ENCODE measurements around the gene ZNF296.

Gene ZNF296

DNA sequence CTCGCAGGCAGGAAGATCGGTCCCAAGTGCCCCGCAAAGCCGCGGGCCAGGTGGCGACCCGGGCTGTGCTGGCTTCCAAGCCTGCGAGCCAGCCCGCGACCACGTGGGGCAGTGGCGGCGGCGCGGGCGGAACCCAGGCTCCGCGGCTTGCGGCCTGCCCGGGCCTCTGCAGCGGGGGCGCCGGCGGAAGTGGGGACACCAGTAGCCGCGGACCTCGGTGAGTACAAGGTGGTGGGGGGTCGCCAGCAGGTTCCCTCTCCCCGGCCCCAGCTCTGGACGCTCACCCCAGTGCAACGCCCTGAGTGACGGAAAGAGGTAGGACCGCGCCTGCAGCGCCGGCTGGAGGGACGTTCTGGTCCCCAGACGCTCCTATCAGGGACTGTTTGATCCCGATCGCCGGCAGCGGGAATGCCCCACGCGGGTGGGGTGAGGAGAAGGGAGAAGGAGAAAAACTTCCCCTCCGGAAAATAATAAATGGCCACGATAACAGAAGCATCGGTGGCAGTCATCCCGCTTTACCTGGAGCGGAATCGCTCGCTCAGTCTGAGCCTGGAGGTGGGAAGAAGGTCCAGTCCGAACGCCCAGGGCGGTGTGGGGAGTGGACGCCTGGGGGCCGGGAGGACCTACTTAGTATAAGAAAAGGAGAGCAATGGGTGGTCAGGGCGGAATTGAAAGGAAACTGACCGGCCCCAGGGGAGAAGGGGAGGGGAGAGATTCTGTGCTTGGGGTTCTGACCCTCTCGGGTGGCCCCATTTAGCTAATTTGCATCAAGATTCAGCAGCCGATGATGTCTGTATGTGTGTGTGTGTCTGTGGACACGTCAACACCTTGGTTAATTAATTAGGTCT is 3.0 kb upstream of the ZNF296 start, which contains the start of gene GEMIN7:
GEMIN7 (plus strand) TSS at position 198 of the 848 bp plus-strand sequence. CDS start 10,855 bp downstream, outside the sequence.
- FAIRE-seq (no peak), DNase-seq (ENCODE audit: insufficient read length, low spot score) (no peak)
- TF ChIP-seq, protein P1, sequence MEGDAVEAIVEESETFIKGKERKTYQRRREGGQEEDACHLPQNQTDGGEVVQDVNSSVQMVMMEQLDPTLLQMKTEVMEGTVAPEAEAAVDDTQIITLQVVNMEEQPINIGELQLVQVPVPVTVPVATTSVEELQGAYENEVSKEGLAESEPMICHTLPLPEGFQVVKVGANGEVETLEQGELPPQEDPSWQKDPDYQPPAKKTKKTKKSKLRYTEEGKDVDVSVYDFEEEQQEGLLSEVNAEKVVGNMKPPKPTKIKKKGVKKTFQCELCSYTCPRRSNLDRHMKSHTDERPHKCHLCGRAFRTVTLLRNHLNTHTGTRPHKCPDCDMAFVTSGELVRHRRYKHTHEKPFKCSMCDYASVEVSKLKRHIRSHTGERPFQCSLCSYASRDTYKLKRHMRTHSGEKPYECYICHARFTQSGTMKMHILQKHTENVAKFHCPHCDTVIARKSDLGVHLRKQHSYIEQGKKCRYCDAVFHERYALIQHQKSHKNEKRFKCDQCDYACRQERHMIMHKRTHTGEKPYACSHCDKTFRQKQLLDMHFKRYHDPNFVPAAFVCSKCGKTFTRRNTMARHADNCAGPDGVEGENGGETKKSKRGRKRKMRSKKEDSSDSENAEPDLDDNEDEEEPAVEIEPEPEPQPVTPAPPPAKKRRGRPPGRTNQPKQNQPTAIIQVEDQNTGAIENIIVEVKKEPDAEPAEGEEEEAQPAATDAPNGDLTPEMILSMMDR (IDR thresholded peaks at IDR 0.05; ENCODE audit: insufficient read depth, missing control alignments) = no peak

DNA sequence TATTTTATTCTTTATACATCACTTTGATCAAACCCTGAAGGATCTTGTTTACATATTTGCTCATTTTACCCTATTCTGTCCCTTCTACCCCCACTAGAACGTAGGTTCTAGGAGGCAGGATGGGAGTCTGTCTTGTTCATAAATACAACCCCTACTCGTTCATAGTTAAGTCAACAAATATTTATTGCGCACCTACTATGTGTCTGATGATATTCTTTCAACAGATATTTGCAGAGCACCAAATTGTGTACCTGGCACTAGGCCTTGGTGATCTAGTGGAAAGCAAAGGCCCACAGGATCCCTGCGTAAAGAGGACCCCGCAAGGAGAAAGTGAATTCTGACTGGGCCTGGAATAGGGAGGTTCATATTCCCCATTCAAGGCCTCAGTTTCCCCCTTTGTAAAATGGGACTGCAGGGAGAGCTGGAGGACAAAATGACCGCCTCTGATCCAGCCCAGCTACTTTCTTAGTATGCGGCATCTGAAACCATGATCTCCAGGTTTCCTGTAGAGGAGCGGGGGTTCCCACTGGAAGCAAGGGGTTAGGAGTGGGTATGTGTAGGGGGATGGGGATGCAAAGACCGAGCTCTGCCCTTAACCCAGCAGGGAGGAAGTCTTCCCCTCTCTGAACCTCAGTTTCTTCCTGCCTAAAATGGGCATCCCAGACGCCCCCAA is 2.2 kb upstream of the ZNF296 start:
- TF ChIP-seq, protein P1 (IDR thresholded peaks at IDR 0.05; ENCODE audit: insufficient read depth, missing control alignments) = no peak
- FAIRE-seq = no peak
- DNase-seq (ENCODE audit: insufficient read length, low spot score) = no peak

DNA sequence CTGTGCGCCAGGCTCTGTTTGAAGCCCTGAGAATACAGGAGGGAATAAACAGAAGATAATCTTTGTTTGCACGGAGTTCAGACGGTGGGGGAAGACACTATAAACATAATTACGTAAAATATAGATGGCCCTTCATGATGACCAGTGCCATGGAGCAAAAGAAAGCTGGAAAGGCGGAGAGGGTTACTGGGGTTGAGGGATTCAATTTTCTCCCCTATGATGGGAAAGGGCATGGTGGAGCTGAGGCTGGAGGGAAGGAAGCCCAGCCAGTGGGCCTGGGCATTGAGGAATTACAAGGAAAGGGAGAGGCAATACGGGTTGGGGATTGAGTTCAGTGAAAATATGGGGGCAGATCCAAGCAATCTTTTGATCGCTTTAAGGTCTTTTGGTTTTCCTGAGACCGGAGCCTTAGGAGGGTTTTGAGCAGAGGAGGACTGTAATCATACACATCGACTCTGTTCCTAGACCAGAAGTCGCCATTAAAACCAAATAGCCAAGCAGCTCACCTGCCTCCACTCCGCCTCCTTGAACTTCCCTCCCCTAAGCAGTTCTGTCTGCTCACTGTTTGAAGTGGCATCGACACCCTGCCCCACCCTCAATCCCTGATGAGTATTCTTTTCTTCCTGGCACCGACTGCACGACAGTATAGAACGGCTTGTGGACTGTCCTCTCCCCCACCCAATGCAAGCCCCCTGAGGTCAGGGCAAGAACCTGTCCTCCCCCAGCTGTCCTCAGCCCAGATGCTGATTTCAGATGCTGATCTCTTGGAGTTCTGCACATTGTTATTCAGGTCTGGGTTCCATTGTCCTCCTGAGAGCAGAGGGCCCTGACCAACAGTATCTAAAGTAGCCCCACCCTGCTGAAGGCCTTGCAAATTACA is 813 bp upstream of the ZNF296 start:
- DNase-seq (ENCODE audit: insufficient read length, low spot score) = no peak
- TF ChIP-seq, protein P1 (IDR thresholded peaks at IDR 0.05; ENCODE audit: insufficient read depth, missing control alignments) = no peak
- no peak for FAIRE-seq

DNA sequence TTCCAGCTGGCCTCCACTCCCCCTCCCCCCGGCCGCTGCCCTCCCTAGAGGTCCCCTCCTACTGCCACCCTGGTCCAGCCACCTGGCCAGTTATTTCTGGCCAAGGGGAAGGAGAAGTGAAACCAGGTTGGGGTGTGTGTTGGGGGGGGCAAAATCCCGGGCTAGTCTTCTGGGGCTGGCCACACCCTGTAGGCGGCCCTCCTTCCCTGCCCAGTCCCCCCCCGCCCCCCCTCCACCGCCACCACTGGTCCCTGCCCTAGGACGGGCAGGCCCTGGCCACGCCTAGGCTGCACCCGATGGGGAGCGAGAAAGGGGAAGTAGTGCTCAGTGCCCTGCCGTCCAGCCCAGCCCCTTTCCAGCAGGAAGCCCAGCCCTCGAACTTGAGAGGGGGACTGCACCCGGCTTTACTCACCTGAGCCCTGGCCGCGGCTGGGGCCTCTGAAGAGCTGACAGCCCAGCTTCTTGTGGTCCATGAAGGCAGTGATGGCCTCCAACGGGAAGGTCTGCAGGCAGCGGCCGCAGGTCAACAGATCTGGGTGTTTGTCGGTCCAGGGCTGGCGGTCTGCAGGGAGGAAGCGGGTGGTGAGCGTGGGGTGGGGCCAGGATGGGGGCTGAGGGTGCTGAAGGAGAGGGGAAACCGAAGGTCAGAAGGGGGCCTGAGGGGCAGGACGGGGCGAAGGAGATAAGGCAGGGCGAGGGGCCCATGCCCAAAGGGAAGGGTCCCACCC is 813 bp downstream of the ZNF296 start:
- FAIRE-seq = no peak
- TF ChIP-seq, protein P1 (IDR thresholded peaks at IDR 0.05; ENCODE audit: insufficient read depth, missing control alignments) = no peak
- no peak for DNase-seq (ENCODE audit: insufficient read length, low spot score)

DNA sequence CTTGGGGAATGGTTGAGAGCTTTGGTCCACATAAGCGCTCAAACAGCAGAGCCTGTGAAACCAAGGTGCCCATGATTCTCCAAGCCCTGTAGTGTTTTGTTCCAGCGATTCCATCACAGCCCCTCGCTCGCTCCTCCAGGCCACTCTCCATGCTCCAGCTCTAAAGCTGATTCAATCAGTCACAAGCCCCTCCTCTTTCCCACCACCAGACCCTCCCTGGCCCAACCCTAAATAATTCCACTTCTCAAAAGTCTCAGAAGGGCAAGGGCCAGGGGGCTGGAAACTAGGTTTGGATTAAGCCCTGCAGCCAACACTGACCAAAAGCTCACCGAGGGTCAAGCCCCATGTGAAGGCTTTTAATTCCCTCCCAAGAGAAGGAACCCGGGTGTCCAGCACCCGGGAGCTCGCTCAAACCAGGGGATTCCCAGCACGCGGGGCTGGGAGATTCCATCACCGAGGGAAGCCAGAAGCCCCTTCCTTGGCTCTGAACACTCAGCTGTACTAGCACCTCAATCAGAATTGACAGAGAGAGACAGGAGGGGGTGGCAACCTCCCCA is 1.5 kb downstream of the ZNF296 start:
- FAIRE-seq = no peak
- TF ChIP-seq, protein P1 (IDR thresholded peaks at IDR 0.05; ENCODE audit: insufficient read depth, missing control alignments) = no peak

More for the DNA sequence above, 1.5 kb downstream of the ZNF296 start:
- DNase-seq (ENCODE audit: insufficient read length, low spot score) = no peak

Measured in D721Med (cell line).